ENCODE results near the gene KRT26.

The KRT26 gene

DNA sequence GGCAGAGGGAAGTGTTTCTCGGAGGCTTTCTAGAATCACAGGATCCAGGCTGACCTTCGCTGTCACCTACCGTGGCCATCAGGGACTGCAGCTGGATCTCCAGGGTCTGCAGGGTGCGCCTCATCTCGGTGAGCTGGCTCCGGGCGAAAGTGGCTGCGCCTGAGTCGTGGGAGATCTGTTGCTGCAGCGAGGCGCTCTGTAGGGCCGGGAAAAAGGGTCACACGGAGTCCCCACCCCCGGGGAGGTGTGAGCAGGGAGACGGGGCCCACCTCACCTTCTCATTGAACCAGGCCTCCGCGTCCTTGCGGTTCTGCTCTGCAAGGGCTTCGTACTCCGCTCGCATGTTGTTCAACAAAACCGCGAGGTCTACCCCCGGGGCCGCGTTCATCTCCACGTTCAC, 24.8 kb upstream of the KRT26 start:
- H3K79me2 ChIP-seq (ENCODE audit: low read length) = no peaks in the 10 kb centered on the region
- H3K9ac ChIP-seq (ENCODE audit: low read length) = no peak overlapping the region
- H3K9me3 ChIP-seq (replicated peaks; ENCODE audit: insufficient read depth, low read length) = no peaks in the 10 kb centered on the region
- DNase-seq = no peak
- H3K27ac ChIP-seq (ENCODE audit: low read length) = no peak overlapping the region
- H2AFZ ChIP-seq (ENCODE audit: low read length) = no peak overlapping the region
- no peaks in the 10 kb centered on the region for H3K36me3 ChIP-seq (replicated peaks; ENCODE audit: insufficient read depth, low read length)
- H3K27me3 ChIP-seq (replicated peaks; ENCODE audit: insufficient read depth, low read length) = no peaks in the 10 kb centered on the region
- TF ChIP-seq EZH2phosphoT487 (IDR thresholded peaks at IDR 0.05; ENCODE audit: low read length) (no peak), EZH2 (optimal IDR thresholded peaks at IDR 0.05; ENCODE audit: low read depth, low read length) (no peak)
- TF ChIP-seq, protein P1, sequence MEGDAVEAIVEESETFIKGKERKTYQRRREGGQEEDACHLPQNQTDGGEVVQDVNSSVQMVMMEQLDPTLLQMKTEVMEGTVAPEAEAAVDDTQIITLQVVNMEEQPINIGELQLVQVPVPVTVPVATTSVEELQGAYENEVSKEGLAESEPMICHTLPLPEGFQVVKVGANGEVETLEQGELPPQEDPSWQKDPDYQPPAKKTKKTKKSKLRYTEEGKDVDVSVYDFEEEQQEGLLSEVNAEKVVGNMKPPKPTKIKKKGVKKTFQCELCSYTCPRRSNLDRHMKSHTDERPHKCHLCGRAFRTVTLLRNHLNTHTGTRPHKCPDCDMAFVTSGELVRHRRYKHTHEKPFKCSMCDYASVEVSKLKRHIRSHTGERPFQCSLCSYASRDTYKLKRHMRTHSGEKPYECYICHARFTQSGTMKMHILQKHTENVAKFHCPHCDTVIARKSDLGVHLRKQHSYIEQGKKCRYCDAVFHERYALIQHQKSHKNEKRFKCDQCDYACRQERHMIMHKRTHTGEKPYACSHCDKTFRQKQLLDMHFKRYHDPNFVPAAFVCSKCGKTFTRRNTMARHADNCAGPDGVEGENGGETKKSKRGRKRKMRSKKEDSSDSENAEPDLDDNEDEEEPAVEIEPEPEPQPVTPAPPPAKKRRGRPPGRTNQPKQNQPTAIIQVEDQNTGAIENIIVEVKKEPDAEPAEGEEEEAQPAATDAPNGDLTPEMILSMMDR (IDR thresholded peaks at IDR 0.05; ENCODE audit: low read length) = no peak
- no peaks in the 10 kb centered on the region for H3F3A ChIP-seq (ENCODE audit: insufficient read depth, low read length)
- H3K4me3 ChIP-seq (ENCODE audit: low read length) = no peak overlapping the region
- H4K20me1 ChIP-seq (ENCODE audit: insufficient read depth, low read length) = no peaks in the 10 kb centered on the region
- no peaks in the 10 kb centered on the region for H3K4me1 ChIP-seq (ENCODE audit: low read length)
- H3K9me2 ChIP-seq (replicated peaks; ENCODE audit: insufficient read depth, low read length) = no peaks in the 10 kb centered on the region
- H3K4me2 ChIP-seq (ENCODE audit: low read depth, low read length) = no peak overlapping the region

DNA sequence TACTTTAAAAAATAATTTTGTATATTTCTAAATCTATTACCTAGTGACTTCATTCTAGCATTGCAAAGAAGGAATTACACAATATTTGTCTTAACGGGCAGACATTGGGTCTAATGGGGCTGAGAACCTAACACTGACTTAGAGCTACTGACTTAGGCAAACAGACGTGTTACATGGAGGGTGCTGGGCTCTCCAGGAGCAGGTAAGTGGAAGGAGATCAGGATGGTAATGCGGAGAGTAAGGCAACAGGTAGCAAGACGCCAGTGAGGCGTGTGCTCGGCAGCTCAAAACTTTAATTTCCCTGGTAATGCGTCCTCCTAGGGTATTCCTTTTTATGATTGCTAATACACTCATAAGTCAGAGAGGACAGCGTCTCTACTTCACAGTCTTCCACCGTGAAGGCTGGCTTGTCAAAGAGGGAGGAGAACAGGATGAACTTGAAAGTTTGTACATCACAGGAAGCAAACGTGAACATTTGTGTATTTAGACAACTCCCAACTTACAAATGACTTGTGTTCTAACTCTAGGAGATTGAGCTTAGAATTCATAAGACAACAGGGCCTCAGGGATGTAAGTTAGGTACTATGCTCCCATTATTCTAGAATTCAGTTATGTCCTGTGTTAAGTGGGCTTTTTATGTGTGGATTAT, 23.1 kb upstream of the KRT26 start:
- Histone ChIP-seq H3K36me3 (replicated peaks; ENCODE audit: insufficient read depth, low read length) (no peaks in the 10 kb centered on the region), H3K4me1 (ENCODE audit: low read length) (no peaks in the 10 kb centered on the region), H3K9me3 (replicated peaks; ENCODE audit: insufficient read depth, low read length) (no peaks in the 10 kb centered on the region), H3K27me3 (replicated peaks; ENCODE audit: insufficient read depth, low read length) (no peaks in the 10 kb centered on the region), H3F3A (ENCODE audit: insufficient read depth, low read length) (no peaks in the 10 kb centered on the region), H3K27ac (ENCODE audit: low read length) (no peak overlapping the region), H3K9me2 (replicated peaks; ENCODE audit: insufficient read depth, low read length) (no peaks in the 10 kb centered on the region), H3K9ac (ENCODE audit: low read length) (no peak overlapping the region), H3K4me2 (ENCODE audit: low read depth, low read length) (no peak overlapping the region), H3K79me2 (ENCODE audit: low read length) (no peaks in the 10 kb centered on the region), H3K4me3 (ENCODE audit: low read length) (no peak overlapping the region), H4K20me1 (ENCODE audit: insufficient read depth, low read length) (no peaks in the 10 kb centered on the region), H2AFZ (ENCODE audit: low read length) (no peak overlapping the region)
- no peak for DNase-seq
- TF ChIP-seq EZH2phosphoT487 (IDR thresholded peaks at IDR 0.05; ENCODE audit: low read length) (no peak), EZH2 (optimal IDR thresholded peaks at IDR 0.05; ENCODE audit: low read depth, low read length) (no peak)
- TF ChIP-seq, protein P1 (IDR thresholded peaks at IDR 0.05; ENCODE audit: low read length) = no peak

DNA sequence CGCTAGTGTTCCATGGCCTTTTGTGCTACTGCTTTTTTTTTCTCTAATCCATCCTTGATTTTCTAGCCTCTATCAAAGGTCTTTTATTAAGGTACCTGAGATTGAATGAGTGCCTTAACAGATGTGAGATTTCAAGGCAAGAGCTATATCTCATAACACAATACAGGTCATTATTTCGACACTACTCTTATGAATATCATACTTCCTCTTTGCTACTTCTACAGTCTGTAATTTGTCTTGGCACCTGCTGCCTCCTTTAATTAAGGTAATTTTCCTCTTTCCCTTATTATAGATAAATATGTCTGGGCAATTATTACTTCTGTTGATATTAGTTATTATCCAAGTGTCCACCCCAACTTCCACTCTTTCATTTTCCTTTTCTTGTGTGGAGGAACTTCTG, 22.5 kb upstream of the KRT26 start:
- no peak overlapping the region for H3K9ac ChIP-seq (ENCODE audit: low read length)
- no peaks in the 10 kb centered on the region for H3F3A ChIP-seq (ENCODE audit: insufficient read depth, low read length)
- H3K4me3 ChIP-seq (ENCODE audit: low read length) = no peak overlapping the region
- H3K9me2 ChIP-seq (replicated peaks; ENCODE audit: insufficient read depth, low read length) = no peaks in the 10 kb centered on the region
- no peak overlapping the region for H3K4me2 ChIP-seq (ENCODE audit: low read depth, low read length)
- no peaks in the 10 kb centered on the region for H3K36me3 ChIP-seq (replicated peaks; ENCODE audit: insufficient read depth, low read length)
- DNase-seq = no peak
- no peaks in the 10 kb centered on the region for H3K27me3 ChIP-seq (replicated peaks; ENCODE audit: insufficient read depth, low read length)
- no peak overlapping the region for H3K27ac ChIP-seq (ENCODE audit: low read length)
- no peaks in the 10 kb centered on the region for H3K9me3 ChIP-seq (replicated peaks; ENCODE audit: insufficient read depth, low read length)
- no peaks in the 10 kb centered on the region for H3K4me1 ChIP-seq (ENCODE audit: low read length)
- H4K20me1 ChIP-seq (ENCODE audit: insufficient read depth, low read length) = no peaks in the 10 kb centered on the region
- TF ChIP-seq, protein P1 (IDR thresholded peaks at IDR 0.05; ENCODE audit: low read length) = no peak
- TF ChIP-seq EZH2phosphoT487 (IDR thresholded peaks at IDR 0.05; ENCODE audit: low read length) (no peak), EZH2 (optimal IDR thresholded peaks at IDR 0.05; ENCODE audit: low read depth, low read length) (no peak)
- H2AFZ ChIP-seq (ENCODE audit: low read length) = no peak overlapping the region
- H3K79me2 ChIP-seq (ENCODE audit: low read length) = no peaks in the 10 kb centered on the region
